ENCODE results near the gene GRAMD2B. TPM values are rescaled to one million over a fixed set of nuclear protein-coding genes. Genes with fewer than 3 reads are reported as not detected.

Gene GRAMD2B
- total and polyA plus RNA-seq, 2 of the 13 experiments (the other 11 are each of a cell fraction or from before 2014, with no cell fraction given), result 8.1 to 10.6 TPM

DNA sequence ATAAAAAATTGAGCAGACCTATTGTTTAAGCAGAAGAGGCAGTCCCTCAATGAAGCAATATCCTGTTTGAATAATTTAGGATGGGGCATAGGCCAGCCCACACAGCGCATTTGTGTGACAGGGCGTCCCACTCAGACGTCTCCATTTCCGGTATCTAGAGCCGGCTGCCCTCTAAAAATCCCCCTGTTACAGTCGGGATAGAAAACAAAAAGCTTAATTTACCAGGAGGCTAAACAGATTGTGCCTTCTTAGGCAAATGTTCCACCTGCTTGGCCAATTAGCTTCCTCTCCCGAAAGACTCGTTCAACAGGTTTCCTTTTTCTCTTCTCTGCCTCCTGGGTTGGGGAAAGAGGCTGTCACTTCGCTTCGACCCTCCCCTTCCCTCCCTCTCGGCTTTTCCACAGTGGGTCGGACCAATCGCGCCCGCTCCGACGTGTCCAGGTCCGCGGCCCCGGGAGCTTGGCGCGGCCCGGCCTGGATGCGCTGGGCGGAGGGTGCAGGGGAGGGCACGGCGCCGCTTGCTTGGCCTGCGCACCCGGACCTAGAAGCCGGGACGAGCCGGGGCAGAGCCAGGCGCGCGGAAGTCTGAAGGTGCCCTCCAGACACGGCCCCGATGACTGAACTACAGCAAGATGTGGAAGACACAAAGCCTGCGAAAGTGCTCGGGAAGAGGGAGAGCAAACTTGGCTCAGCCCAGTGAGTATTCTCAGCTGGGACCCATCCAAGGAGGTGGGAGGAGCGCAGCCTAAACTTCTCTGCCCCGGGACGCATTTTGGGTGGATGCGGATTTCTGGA is at the start of gene GRAMD2B (continued):
- TF ChIP-seq BORCS8-MEF2B (CRISPR knock-in tag; IDR thresholded peaks at IDR 0.05), result no peak
- TF ChIP-seq PCBP2 (optimal IDR thresholded peaks at IDR 0.05; ENCODE audit: low read depth, low read length, poor library complexity, severe bottlenecking), result no peak
- TF ChIP-seq ZNF136 (CRISPR knock-in tag; IDR thresholded peaks at IDR 0.05; ENCODE audit: low read depth), result peak; percentile 48; the same call in 1 of the 2 replicates
- TF ChIP-seq, protein P1, sequence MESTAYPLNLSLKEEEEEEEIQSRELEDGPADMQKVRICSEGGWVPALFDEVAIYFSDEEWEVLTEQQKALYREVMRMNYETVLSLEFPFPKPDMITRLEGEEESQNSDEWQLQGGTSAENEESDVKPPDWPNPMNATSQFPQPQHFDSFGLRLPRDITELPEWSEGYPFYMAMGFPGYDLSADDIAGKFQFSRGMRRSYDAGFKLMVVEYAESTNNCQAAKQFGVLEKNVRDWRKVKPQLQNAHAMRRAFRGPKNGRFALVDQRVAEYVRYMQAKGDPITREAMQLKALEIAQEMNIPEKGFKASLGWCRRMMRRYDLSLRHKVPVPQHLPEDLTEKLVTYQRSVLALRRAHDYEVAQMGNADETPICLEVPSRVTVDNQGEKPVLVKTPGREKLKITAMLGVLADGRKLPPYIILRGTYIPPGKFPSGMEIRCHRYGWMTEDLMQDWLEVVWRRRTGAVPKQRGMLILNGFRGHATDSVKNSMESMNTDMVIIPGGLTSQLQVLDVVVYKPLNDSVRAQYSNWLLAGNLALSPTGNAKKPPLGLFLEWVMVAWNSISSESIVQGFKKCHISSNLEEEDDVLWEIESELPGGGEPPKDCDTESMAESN (CRISPR knock-in tag; conservative IDR thresholded peaks at IDR 0.05), result 0 out of 2 replicates have a peak, but pooled peaks have one; percentile 61
- TF ChIP-seq, protein P2, sequence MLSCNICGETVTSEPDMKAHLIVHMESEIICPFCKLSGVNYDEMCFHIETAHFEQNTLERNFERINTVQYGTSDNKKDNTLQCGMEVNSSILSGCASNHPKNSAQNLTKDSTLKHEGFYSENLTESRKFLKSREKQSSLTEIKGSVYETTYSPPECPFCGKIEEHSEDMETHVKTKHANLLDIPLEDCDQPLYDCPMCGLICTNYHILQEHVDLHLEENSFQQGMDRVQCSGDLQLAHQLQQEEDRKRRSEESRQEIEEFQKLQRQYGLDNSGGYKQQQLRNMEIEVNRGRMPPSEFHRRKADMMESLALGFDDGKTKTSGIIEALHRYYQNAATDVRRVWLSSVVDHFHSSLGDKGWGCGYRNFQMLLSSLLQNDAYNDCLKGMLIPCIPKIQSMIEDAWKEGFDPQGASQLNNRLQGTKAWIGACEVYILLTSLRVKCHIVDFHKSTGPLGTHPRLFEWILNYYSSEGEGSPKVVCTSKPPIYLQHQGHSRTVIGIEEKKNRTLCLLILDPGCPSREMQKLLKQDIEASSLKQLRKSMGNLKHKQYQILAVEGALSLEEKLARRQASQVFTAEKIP (CRISPR knock-in tag; IDR thresholded peaks at IDR 0.05; ENCODE audit: borderline replicate concordance), result no peak
- no peak for TF ChIP-seq FOXC1 (CRISPR knock-in tag; IDR thresholded peaks at IDR 0.05; ENCODE audit: borderline replicate concordance)
- no peak for TF ChIP-seq SRSF4 (IDR thresholded peaks at IDR 0.05; ENCODE audit: low read depth, low read length, poor library complexity, severe bottlenecking)
- no peak; the same call in 1 of the 2 replicates for TF ChIP-seq ZFP90 (CRISPR knock-in tag; IDR thresholded peaks at IDR 0.05; ENCODE audit: borderline replicate concordance)
- no peak for TF ChIP-seq ZMYM3 (CRISPR knock-in tag; IDR thresholded peaks at IDR 0.05)
- TF ChIP-seq SMYD3 (CRISPR knock-in tag; IDR thresholded peaks at IDR 0.05), result no peak
- no peak for TF ChIP-seq PHF20 (CRISPR knock-in tag; IDR thresholded peaks at IDR 0.05)

All from HepG2 (cell line).